Retina (tissue), 1 donor: Measurements from ENCODE around the gene DNPH1.

Experiments
- DNase-seq: peaks from one replicate; pipeline ENCODE4 v3.0.0-alpha.2; 2016

Gene DNPH1

GRCh38 chr6:43207286-43207685 lies 22.0 kb downstream of the DNPH1 start:
- DNase-seq = no peak

GRCh38 chr6:43205849-43206248 lies 23.4 kb downstream of the DNPH1 start:
- DNase-seq = no peak

GRCh38 chr6:43204271-43205105 lies 24.8 kb downstream of the DNPH1 start:
- no peak for DNase-seq

- DNase-seq = no peak
Measured at GRCh38 chr6:43203718-43204095, 25.6 kb downstream of the DNPH1 start.

- no peak for DNase-seq
Measured at GRCh38 chr6:43203029-43203717, 26.1 kb downstream of the DNPH1 start.

- DNase-seq = no peak
Measured at GRCh38 chr6:43202451-43202850, 26.8 kb downstream of the DNPH1 start.

GRCh38 chr6:43200541-43200940 lies 28.7 kb downstream of the DNPH1 start:
- DNase-seq = no peak

- DNase-seq = no peak
Measured at GRCh38 chr6:43199912-43200311, 29.4 kb downstream of the DNPH1 start.

GRCh38 chr6:43196337-43196736 lies 32.9 kb downstream of the DNPH1 start:
- DNase-seq = no peak

GRCh38 chr6:43193929-43194328 lies 35.4 kb downstream of the DNPH1 start:
- no peak for DNase-seq

GRCh38 chr6:43192911-43193310 lies 36.4 kb downstream of the DNPH1 start:
- no peak for DNase-seq

- no peak for DNase-seq
Measured at GRCh38 chr6:43189776-43190304, 39.4 kb downstream of the DNPH1 start.

- DNase-seq = no peak
Measured at GRCh38 chr6:43188426-43188825, 40.9 kb downstream of the DNPH1 start.

GRCh38 chr6:43187821-43188220 lies 41.5 kb downstream of the DNPH1 start:
- no peak for DNase-seq

GRCh38 chr6:43186706-43187105 lies 42.6 kb downstream of the DNPH1 start:
- DNase-seq = no peak

- DNase-seq = no peak
Measured at GRCh38 chr6:43186019-43186418, 43.3 kb downstream of the DNPH1 start.

- DNase-seq = no peak
Measured at GRCh38 chr6:43185391-43185985, 43.8 kb downstream of the DNPH1 start.

- DNase-seq = no peak
Measured at GRCh38 chr6:43184268-43184985, 44.9 kb downstream of the DNPH1 start.

- DNase-seq = no peak
Measured at GRCh38 chr6:43183441-43183840, 45.8 kb downstream of the DNPH1 start.

GRCh38 chr6:43181942-43182860 lies 47.1 kb downstream of the DNPH1 start, which contains the start of gene CUL9:
CUL9 (plus strand) TSS chr6:43182196; CDS start chr6:43184311, 2,115 bp downstream.
- DNase-seq = peak; percentile 90

GRCh38 chr6:43181621-43181941 lies 47.7 kb downstream of the DNPH1 start:
- DNase-seq = no peak

GRCh38 chr6:43180985-43181384 lies 48.3 kb downstream of the DNPH1 start:
- no peak for DNase-seq
